NT2/D1 (cell line): ENCODE data around the gene LYVE1.

Experiments used
- YY1 ChIP-seq: IDR thresholded peaks from 2 replicates; pipeline ENCODE4 v1.6.1; 2011; ENCODE audit not compliant: insufficient read length, insufficient read depth
- ZNF274 ChIP-seq: IDR thresholded peaks from 2 replicates; pipeline ENCODE4 v1.6.1; 2011; ENCODE audit warnings: mild to moderate bottlenecking, low read depth, low read length

- TF ChIP-seq YY1, result no peak
- TF ChIP-seq ZNF274, result no peak
These were observed 29.5 kb downstream of the LYVE1 start for GRCh38 chr11:10538924-10539323.
